Loucy (cell line): ENCODE data around the gene TAS1R3.

Experiments used
- CTCF ChIP-seq: fragments of 200-600 bp; sonication (generic); conservative IDR thresholded peaks from 2 replicates; pipeline ENCODE4 v1.5.1; 2014; ENCODE audit warnings: mild to moderate bottlenecking, antibody characterized with exemption, low read length
- EZH2phosphoT487 ChIP-seq: fragments of 200-600 bp; IDR thresholded peaks from 2 replicates; pipeline ENCODE4 v1.6.1; 2018; ENCODE audit warnings: antibody characterized with exemption, mild to moderate bottlenecking, moderate library complexity, borderline replicate concordance

GRCh38 chr1:1306661-1307260 is 24.3 kb upstream of the TAS1R3 start:
- TF ChIP-seq CTCF (no peak), EZH2phosphoT487 (no peak)
